T-helper 17 cell (primary cell): ENCODE data around the gene CWF19L1. TPM values are rescaled to one million over a fixed set of nuclear protein-coding genes. Genes with fewer than 3 reads are reported as not detected.
"Not testable (repeated sequence)": the region's sequence is repeated elsewhere in the genome, so short reads cannot be mapped to it uniquely, and the experiment has no call there.

Source experiments
- ATAC-seq: fragments of 150-1000 bp; cut with Tn5 transposase; 2 replicates; pipeline ENCODE4 v1.10.0; 2021; ENCODE audit warnings: mild to moderate bottlenecking, moderate library complexity
- DNase-seq, 3 donors: peaks; one replicate each; pipeline versions ENCODE4 v3.0.0 to v3.0.0-alpha.2; 2020 to 2021
- H3K9me3 ChIP-seq: one replicate; pipeline ENCODE4 v1.7.0; 2013; ENCODE audit warnings: low read length, mild to moderate bottlenecking; ENCODE audit not compliant: control insufficient read depth, poor library complexity, severe bottlenecking
- H3K27ac Mint-ChIP-seq: one replicate; pipeline ENCODE4 v1.8.0; 2022; ENCODE audit warnings: mild to moderate bottlenecking, moderate library complexity, mixed read lengths
- H3K27me3 Mint-ChIP-seq: one replicate; pipeline ENCODE4 v1.8.0; 2022; ENCODE audit warnings: mixed read lengths
- H3K36me3 Mint-ChIP-seq: one replicate; pipeline ENCODE4 v1.8.0; 2022; ENCODE audit warnings: low read depth, mixed read lengths
- H3K4me1 Mint-ChIP-seq: one replicate; pipeline ENCODE4 v1.8.0; 2022; ENCODE audit warnings: mild to moderate bottlenecking, mixed read lengths
- H3K4me3 Mint-ChIP-seq: one replicate; pipeline ENCODE4 v1.8.0; 2022; ENCODE audit warnings: mild to moderate bottlenecking, moderate library complexity, mixed read lengths
- total RNA-seq, 4 donors: library from RNA in 2 of 4; stranded (reverse) in 2 of 4; gene quantifications; one replicate each; pipeline ENCODE4 v1.2.3 and lab custom pipeline; 2022 to 2026

The CWF19L1 gene
- total RNA-seq, 2 donors from 2014 or later: 41.4 to 52.1 TPM

DNA sequence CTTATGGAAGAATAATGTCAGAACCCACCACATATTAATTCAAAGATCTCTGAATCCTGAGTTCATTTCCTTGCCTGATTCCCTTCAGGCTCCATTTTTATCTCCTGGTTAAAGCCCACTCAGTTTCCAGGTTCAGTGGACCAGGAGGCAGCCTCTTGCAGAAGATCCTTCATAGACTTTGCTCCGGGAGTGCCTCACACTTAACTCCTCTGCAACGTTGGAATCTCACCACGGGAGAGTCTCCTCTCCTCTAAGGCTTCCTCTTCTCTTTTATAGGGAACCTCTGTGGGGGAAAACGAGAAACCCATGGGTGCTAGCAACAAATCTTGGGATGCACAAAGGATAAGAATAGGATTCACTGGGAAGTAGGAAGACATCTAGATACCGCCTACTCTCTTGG lies 20.8 kb upstream of the CWF19L1 start:
- Mint-ChIP-seq H3K4me1 (peaks cover 24% of the 10 kb centered on the region), H3K27me3 (peaks cover 17% of the 10 kb centered on the region), H3K27ac (peak overlapping the region; percentile 99), H3K4me3 (no peak overlapping the region), H3K36me3 (peaks cover 8% of the 10 kb centered on the region)
- ATAC-seq (no peak), DNase-seq (no peak)
- no peaks in the 10 kb centered on the region for H3K9me3 ChIP-seq

DNA sequence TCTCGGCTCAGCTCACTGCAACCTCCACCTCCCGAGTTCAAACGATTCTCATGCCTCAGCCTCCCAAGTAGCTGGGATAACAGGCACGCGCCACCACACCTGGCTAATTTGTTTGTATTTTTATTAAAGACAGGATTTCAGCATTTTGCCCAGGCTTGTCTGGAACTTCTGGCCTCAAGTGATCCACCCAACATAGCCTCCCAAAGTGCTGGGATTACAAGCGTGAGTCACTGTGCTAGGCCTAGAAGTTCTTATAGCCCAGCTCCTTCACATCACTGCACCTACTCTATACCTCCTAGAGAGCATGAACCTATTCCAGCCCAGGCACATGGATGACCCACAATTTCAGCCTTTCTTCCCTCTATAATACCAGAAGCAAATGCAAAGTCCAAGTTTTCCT lies 20.3 kb upstream of the CWF19L1 start:
- Mint-ChIP-seq H3K4me1 (peaks cover 24% of the 10 kb centered on the region), H3K4me3 (peak overlapping the region; percentile 21), H3K27ac (peak overlapping the region; percentile 99), H3K36me3 (peaks cover 8% of the 10 kb centered on the region), H3K27me3 (peaks cover 15% of the 10 kb centered on the region)
- ATAC-seq (no peak), DNase-seq (no peak)
- H3K9me3 ChIP-seq: no peaks in the 10 kb centered on the region

DNA sequence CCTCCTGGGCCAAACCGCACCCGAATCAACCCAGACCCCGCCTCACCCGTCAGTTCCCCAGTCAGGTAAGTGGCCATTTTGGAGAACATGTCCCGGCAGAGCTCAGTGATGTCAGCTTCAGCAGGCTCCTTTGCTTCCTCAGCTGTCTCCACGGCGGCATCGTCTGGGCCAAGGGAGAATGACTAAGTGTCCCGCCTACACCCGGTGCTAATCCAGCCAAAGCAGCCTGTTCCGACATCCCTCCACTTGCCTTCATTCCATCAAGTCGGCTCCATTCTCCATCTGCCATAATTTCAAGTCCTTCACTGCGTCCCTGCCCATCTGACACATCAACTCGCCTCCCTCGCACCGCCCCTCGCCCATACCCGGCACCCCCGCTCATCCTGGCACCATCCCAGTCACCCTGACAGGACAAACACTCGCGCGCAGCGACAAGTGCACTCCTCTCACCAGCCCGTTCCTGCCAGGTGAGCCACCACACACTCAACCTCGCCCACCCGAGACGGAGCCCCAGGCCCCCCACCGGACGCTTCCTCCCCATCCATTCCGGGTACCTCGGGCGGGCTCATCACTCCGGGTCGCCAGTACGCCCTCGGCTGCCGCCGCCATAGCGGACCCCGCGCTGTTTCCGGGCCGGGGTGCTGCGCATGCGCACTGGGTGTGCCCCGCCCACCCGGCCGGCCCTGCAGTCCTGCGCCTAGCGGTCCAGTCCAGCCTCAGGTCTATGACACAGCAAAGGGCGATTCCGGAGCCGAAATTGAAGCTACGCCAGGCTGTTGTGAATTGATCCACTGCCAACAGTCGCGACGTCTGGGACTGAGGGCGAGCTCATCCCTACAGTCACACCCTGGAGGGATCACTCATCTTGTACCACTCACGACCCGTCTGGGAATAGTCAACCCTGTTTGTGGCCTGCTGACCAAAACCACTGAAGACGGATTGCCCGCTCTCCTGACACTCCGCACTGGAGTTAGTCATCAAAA lies 18.9 kb upstream of the CWF19L1 start, which contains the start of gene BLOC1S2:
Gene BLOC1S2, minus strand, starts transcription at position 630 of the 983 bp plus-strand sequence. Its CDS starts 21 bp downstream, at position 609.
- peak within 1 kb of the TSS; percentile 100 for H3K4me3 Mint-ChIP-seq
- peaks cover 1% of the 10 kb centered on the region for H3K27me3 Mint-ChIP-seq
- peak within 1 kb of the TSS; percentile 99 for H3K27ac Mint-ChIP-seq
- H3K9me3 ChIP-seq: no peaks in the 10 kb centered on the region
- DNase-seq: peak; percentile 82 to 86 (median 83)
- ATAC-seq: peak; percentile 88
- H3K36me3 Mint-ChIP-seq: peaks cover 6% of the 10 kb centered on the region
- peaks cover 23% of the 10 kb centered on the region for H3K4me1 Mint-ChIP-seq

DNA sequence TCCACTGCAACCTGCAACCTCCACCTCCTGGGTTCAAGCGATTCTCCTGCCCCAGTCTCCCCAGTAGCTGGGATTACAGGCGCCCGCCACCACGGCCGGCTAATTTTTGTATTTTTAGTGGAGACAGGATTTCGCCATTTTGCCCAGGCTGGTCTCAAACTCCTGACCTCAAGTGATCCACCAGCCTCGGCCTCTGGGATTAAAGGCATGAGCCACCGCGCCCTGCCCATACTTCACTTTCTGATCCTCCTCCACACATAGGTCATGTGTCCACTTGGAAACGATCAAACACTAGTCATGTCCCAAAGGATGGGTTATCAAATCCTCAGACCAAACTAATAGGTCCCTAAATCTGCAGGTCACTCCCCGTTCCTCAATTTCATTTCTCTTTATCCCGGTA lies 17.9 kb upstream of the CWF19L1 start:
- peak overlapping the region; percentile 99 for H3K27ac Mint-ChIP-seq
- not testable (repeated sequence) for H3K9me3 ChIP-seq, H3K27me3 Mint-ChIP-seq, DNase-seq, ATAC-seq, H3K36me3 Mint-ChIP-seq
- peaks cover 23% of the 10 kb centered on the region for H3K4me1 Mint-ChIP-seq
- H3K4me3 Mint-ChIP-seq: peak overlapping the region; percentile 100

DNA sequence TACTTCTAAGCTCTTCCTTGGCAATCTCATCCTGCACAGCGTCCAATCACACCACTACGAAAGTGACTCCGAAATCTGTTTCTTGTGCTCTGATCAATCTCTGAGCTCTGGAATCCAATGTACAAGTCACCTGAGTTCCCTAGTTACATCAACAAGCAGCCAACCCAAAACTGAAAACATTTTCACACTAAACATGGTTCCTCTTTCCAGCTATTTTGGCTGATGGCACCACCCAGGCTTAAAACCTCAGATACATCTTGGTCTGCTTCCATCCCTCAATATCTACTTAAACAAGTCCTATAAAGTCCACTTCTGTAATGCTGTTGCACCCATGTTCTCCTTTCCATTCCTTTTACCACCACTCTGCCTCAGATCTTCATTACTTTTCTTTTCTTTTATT lies 15.5 kb upstream of the CWF19L1 start:
- Mint-ChIP-seq H3K27me3 (no peaks in the 10 kb centered on the region), H3K4me3 (no peak overlapping the region), H3K27ac (no peak overlapping the region), H3K36me3 (peaks cover 6% of the 10 kb centered on the region), H3K4me1 (peaks cover 23% of the 10 kb centered on the region)
- DNase-seq: no peak
- no peak for ATAC-seq
- no peaks in the 10 kb centered on the region for H3K9me3 ChIP-seq

DNA sequence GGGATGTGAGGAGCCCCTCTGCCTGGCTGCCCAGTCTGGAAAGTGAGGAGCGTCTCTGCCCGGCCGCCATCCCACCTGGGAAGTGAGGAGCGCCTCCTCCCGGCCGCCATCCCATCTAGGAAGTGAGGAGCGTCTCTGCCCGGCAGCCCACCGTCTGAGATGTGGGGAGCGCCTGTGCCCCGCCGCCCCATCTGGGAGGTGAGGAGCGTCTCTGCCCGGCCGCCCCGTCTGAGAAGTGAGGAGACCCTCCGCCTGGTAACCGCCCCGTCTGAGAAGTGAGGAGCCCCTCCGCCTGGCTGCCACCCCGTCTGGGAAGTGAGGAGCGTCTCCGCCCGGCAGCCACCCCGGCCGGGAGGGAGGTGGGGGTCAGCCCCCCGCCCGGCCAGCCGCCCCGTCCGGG lies 9.5 kb upstream of the CWF19L1 start:
- not testable (repeated sequence) for H3K27me3 Mint-ChIP-seq, H3K27ac Mint-ChIP-seq, H3K4me1 Mint-ChIP-seq, H3K9me3 ChIP-seq, H3K36me3 Mint-ChIP-seq, DNase-seq, ATAC-seq, H3K4me3 Mint-ChIP-seq

DNA sequence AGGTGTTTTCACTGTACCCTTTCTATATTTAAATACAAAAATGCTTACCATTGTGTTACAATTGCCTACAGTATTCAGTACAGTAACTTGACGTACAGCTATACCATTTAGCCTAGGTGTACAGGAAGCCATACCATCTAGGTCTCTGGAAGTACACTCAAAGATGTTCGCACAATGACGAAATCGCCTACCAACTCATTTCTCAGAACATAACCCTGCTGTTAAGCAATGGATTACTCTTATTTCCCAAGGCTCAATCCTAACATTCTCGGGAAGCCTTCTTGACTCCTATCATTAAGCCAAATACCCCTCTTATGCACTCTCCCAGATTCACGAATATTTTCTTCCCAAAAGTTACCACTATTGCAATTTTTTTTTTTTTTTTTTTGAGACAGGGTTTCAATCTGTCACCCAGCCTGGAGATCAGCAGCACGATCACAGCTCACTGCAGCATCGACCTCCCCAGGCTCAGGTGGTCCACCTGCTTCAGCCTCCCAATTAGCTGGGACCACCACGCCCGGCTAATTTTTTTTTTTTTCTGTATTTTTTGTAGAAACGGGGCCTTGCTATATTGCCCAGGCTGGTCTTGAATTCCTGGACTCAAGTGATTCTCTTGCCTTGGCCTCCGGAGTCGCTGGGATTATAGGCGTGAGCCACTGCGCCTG lies 1.5 kb downstream of the CWF19L1 start:
- ATAC-seq (no peak), DNase-seq (no peak)
- Mint-ChIP-seq H3K27me3 (no peaks in the 10 kb centered on the region), H3K4me3 (peak overlapping the region; percentile 100), H3K36me3 (peaks cover 6% of the 10 kb centered on the region), H3K4me1 (peaks cover 32% of the 10 kb centered on the region), H3K27ac (peak overlapping the region; percentile 99)
- no peaks in the 10 kb centered on the region for H3K9me3 ChIP-seq

DNA sequence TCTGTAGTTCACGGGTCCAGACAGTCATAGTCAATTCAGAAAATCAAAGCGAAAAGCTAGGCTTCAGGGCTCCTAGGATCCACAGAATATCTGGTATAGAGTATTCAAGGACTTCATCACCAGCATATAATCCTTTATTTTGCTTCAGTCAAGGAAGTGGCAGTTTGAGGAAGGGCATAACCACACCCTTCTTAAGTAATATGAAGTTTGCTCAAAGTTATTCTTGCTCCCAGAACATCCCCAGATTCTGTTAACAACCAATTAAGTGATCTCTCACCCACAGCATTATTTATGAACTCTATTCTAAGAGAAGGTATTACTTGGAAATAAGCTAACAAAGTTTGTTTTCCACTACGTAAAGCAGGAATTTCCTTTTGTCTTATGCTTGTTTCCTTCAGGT lies 13.2 kb downstream of the CWF19L1 start:
- H3K9me3 ChIP-seq: no peaks in the 10 kb centered on the region
- DNase-seq (no peak), ATAC-seq (no peak)
- Mint-ChIP-seq H3K4me1 (peaks cover 15% of the 10 kb centered on the region), H3K4me3 (no peak overlapping the region), H3K27ac (no peak overlapping the region), H3K36me3 (peaks cover 15% of the 10 kb centered on the region), H3K27me3 (no peaks in the 10 kb centered on the region)

DNA sequence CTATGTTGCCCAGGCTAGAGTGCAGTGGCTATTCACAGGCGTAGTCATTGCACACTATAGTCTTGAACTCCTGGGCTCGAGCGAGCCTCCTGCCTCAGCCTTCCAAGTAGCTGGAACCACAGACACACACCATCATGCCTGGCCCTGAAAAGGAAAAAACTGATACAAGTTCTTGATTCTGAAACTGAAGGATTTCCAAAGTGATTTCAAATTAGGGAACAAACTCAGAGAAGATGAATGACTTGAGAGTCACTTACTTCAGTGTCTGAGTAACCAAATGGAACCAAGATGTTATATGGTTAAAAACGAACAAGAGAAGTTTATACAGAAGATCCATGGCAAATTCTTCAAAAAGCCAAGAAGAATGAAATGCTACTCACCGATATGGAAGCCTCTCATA lies 14.4 kb downstream of the CWF19L1 start:
- peaks cover 10% of the 10 kb centered on the region for H3K4me1 Mint-ChIP-seq
- no peak for DNase-seq
- H3K27ac Mint-ChIP-seq: no peak overlapping the region
- peaks cover 11% of the 10 kb centered on the region for H3K36me3 Mint-ChIP-seq
- H3K4me3 Mint-ChIP-seq: no peak overlapping the region
- no peaks in the 10 kb centered on the region for H3K27me3 Mint-ChIP-seq
- no peaks in the 10 kb centered on the region for H3K9me3 ChIP-seq
- ATAC-seq: no peak

DNA sequence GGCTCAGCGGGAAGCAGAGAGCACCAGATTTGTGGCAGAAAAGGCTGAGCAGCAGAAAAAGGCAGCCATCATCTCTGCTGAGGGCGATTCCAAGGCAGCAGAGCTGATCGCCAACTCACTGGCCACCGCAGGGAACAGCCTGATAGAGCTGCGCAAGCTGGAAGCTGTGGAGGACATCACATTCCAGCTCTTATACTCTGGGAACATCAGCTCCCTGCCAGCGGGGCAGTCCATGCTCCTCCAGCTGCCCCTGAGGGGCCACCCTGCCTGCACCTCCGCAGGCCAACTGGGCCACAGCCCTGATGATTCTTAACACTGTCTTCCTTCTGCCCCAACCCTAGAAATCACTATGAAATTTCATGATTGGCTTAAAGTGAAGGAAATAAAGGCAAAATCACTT lies 18.6 kb downstream of the CWF19L1 start:
- ATAC-seq (no peak), DNase-seq (no peak)
- Mint-ChIP-seq H3K27ac (peak overlapping the region; percentile 67), H3K36me3 (peaks cover 2% of the 10 kb centered on the region), H3K27me3 (no peaks in the 10 kb centered on the region), H3K4me3 (no peak overlapping the region), H3K4me1 (no peaks in the 10 kb centered on the region)
- H3K9me3 ChIP-seq: no peaks in the 10 kb centered on the region

DNA sequence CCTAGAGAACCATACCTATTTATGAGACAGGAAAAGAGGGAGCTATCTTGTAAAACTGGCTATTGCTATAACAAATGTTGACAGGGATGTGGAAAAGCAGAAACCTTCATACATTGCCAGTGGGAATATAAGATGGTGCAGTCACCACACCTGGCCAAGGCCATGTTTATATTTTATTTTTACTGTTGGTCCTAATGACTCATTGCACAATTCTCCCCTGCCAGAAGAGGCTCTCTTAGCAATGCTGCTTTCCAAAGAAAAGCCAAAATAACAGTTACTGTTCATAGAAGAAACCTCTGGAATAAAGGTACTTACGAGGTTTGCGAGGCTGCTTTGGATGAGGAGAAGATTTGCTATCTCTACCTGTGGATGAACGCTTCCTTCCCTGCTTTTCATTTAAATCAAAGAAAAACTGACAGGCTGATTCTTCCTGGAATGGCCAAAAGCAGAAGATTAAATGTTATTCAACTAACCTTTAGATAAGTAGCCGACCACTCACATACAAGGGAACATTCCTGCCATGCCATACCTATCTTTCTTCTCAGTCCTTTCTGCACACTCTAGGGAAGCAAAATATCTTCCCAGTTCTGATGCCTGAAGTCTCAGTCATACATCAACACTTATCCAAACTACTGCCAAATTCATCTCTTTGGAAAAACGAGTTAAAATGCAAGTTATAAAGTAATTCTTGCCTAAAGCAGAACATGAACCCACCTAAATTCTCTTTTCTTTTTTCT lies 21.8 kb downstream of the CWF19L1 start:
- no peak for ATAC-seq

DNA sequence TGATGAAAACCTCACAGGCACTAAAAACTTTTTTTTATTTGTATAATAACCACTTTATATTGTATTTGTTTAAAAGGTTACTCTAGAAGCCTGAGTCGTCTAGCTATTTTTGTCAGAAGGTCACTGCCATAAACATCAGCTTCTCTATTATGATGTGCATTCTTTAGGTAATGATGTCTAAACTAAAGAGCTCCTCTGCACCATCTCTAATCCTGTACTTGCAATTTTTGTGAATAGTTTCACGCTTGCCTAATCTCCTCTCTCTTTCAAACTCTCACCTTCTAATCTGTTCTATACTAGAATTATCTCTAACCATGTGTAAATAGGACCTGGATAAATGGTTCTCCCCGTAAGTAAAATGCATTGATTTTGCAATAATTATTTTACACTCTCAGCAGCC lies 27.6 kb downstream of the CWF19L1 start:
- Mint-ChIP-seq H3K36me3 (peaks cover 4% of the 10 kb centered on the region), H3K4me3 (no peak overlapping the region), H3K27ac (no peak overlapping the region), H3K4me1 (no peaks in the 10 kb centered on the region), H3K27me3 (no peaks in the 10 kb centered on the region)
- ATAC-seq: no peak
- no peak for DNase-seq
- no peaks in the 10 kb centered on the region for H3K9me3 ChIP-seq

More for the DNA sequence above, 21.8 kb downstream of the CWF19L1 start:
- DNase-seq: no peak
- no peaks in the 10 kb centered on the region for H3K9me3 ChIP-seq
- peaks cover 2% of the 10 kb centered on the region for H3K36me3 Mint-ChIP-seq
- no peak overlapping the region for H3K4me3 Mint-ChIP-seq
- H3K4me1 Mint-ChIP-seq: no peaks in the 10 kb centered on the region
- no peaks in the 10 kb centered on the region for H3K27me3 Mint-ChIP-seq
- H3K27ac Mint-ChIP-seq: no peak overlapping the region

DNA sequence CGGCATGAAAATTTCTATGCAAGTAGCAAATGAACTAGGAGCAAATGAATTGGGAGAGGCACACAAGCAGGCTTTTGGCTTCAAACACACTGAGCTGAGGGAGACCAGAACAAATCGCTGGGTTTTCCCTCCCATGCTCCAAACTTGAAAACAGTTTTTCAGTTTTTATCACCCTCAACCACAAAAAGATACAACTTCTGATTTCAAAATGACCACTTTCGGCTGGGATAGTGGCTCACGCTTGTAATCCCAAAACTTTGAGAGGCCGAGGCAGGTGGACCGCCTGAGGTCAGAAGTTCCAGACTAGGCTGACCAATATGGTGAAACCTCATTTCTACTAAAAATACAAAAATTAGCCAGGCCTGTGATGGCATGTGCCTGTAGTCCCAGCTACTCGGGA lies 29.0 kb downstream of the CWF19L1 start:
- H3K27ac Mint-ChIP-seq: no peak overlapping the region
- no peaks in the 10 kb centered on the region for H3K27me3 Mint-ChIP-seq
- no peaks in the 10 kb centered on the region for H3K9me3 ChIP-seq
- DNase-seq (no peak), ATAC-seq (no peak)
- H3K4me3 Mint-ChIP-seq: no peak overlapping the region
- H3K4me1 Mint-ChIP-seq: no peaks in the 10 kb centered on the region
- peaks cover 4% of the 10 kb centered on the region for H3K36me3 Mint-ChIP-seq
